Activated CD4-positive, alpha-beta T cell treated with anti-CD3 and anti-CD28 coated beads, Interleukin-2, amount 10 ng/mL, durations not matched to agents 24 days and 14 days (primary cell): ENCODE data around the gene EBF4. TPM values are rescaled to one million over a fixed set of nuclear protein-coding genes. Genes with fewer than 3 reads are reported as not detected.
"Not testable (repeated sequence)": the region's sequence is repeated elsewhere in the genome, so short reads cannot be mapped to it uniquely, and the experiment has no call there.

Experiments used
- DNase-seq: peaks from one replicate; pipeline ENCODE4 v3.0.0; 2022
- H3K27ac Mint-ChIP-seq: one replicate; pipeline ENCODE4 v1.8.0; 2022; ENCODE audit warnings: mild to moderate bottlenecking, mixed read lengths
- H3K27me3 Mint-ChIP-seq: one replicate; pipeline ENCODE4 v1.8.0; 2022; ENCODE audit warnings: mixed read lengths
- H3K36me3 Mint-ChIP-seq: one replicate; pipeline ENCODE4 v1.8.0; 2022; ENCODE audit warnings: low read depth, mild to moderate bottlenecking, mixed read lengths
- H3K4me1 Mint-ChIP-seq: one replicate; pipeline ENCODE4 v1.8.0; 2021; ENCODE audit warnings: mixed read lengths
- H3K4me3 Mint-ChIP-seq: one replicate; pipeline ENCODE4 v1.8.0; 2022; ENCODE audit warnings: mild to moderate bottlenecking, moderate library complexity, mixed read lengths
- H3K9me3 Mint-ChIP-seq: one replicate; pipeline ENCODE4 v1.8.0; 2021; ENCODE audit warnings: mixed read lengths
- intact Hi-C: fragments of 100-400 bp; cut with micrococcal nuclease; formaldehyde crosslinking; loops from one replicate; pipeline ENCODE4 v1.15.1; 2023
- total RNA-seq: library from RNA; stranded (reverse); gene quantifications from 2 replicates; pipeline ENCODE4 v1.2.3, GENCODE V29; 2022

The EBF4 gene
- total RNA-seq, 1 donor from 2014 or later: 7.6 TPM

DNA sequence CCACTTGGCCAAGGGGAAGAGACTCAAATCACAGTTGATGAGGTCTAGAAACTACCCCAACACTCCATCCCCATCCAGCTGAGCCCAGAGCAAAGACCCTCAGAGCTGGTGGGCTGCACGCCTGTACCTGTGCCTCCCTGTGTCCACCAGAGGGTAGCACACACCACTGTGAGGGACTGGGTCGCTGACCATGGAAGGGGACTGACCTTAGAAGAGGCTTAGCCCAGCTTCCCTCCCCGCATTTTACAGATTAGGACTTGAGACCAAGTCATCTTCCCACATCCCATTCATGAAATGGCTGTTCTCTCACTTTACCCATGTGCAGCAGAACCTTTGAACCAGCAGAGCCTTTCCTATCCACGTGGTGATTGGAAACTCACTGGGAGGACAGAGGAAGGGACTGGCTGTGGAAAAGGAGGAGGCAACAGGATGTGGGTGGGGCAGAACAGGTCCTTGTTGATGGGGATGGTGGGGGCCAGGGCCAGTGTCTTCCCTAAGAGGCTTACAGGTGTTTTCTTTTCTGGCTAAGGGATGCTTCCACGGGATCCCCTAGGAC, 63.6 kb downstream of the EBF4 start:
- no peak overlapping the region for H3K27ac Mint-ChIP-seq
- no peak for DNase-seq
- H3K27me3 Mint-ChIP-seq: peaks cover 34% of the 10 kb centered on the region
- H3K9me3 Mint-ChIP-seq: no peaks in the 10 kb centered on the region
- intact Hi-C loops: no loop called here
- no peaks in the 10 kb centered on the region for H3K36me3 Mint-ChIP-seq
- H3K4me3 Mint-ChIP-seq: no peak overlapping the region
- peaks cover 11% of the 10 kb centered on the region for H3K4me1 Mint-ChIP-seq

DNA sequence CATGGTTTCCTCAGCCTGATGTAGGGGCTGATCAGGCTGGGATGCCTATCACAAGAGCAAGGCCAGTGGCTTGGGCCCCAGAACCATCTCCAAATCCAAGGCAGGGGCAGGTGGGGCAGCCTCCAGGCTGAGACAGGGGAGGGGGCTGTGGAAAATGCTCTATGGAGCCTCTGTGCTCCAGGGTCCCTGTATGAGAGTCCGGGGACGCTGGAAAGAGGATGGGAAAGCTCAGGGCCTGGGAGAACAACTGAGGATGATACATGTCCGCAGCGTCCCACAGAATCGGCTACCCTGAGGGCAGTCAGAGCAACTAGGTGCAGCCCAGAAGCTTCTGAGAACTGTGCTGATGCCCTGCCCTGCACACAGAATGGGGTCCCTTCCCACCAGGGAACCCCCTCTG, 64.4 kb downstream of the EBF4 start:
- Mint-ChIP-seq H3K4me1 (peaks cover 11% of the 10 kb centered on the region), H3K9me3 (no peaks in the 10 kb centered on the region), H3K36me3 (no peaks in the 10 kb centered on the region), H3K27ac (no peak overlapping the region), H3K4me3 (no peak overlapping the region), H3K27me3 (peaks cover 31% of the 10 kb centered on the region)
- intact Hi-C loops: no loop called here
- DNase-seq: no peak

DNA sequence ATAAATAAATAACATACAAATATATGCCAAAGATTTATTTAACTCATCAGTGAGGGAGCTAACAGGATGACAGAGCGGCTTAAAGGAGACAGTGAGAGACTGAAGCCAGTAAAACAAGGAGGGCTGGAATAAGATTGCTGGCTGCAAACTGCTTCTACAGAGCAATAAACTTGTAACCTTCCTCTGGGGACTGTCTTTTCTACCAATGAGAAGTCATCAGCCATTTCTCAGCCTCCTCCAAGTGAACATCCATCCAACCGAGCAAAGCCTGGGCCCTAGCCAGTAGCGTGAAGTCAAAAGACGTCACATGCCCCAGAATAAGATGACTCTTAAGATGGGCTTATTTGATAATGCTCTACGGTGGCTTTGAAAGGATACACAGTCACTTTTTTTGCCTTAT, 65.4 kb downstream of the EBF4 start:
- H3K9me3 Mint-ChIP-seq: no peaks in the 10 kb centered on the region
- intact Hi-C loops: no loop called here
- H3K4me3 Mint-ChIP-seq: no peak overlapping the region
- no peak for DNase-seq
- H3K36me3 Mint-ChIP-seq: no peaks in the 10 kb centered on the region
- H3K4me1 Mint-ChIP-seq: peaks cover 11% of the 10 kb centered on the region
- H3K27me3 Mint-ChIP-seq: peaks cover 31% of the 10 kb centered on the region
- no peak overlapping the region for H3K27ac Mint-ChIP-seq

DNA sequence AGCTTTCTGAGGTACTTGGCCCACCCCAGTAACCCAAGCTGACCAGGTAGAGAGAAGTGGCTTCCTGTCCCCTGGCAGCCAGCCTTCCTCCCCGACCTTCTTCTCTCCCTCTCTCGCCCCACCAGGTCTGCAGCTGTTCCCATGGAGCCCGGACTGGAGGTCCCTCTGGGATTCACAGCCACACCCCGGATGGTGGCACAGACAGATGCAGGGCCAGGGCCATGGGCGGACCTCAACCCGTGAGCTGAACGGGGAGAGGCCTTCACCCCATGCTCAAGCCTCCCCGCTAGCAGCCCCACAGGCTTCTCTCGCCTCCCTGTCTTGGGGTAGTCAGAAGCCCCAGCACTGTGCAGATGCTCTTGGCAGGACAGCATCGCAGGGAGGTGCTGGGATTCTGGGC, 66.6 kb downstream of the EBF4 start:
- H3K27ac Mint-ChIP-seq: no peak overlapping the region
- intact Hi-C loops: no loop called here
- H3K36me3 Mint-ChIP-seq: no peaks in the 10 kb centered on the region
- peaks cover 4% of the 10 kb centered on the region for H3K4me1 Mint-ChIP-seq
- H3K9me3 Mint-ChIP-seq: no peaks in the 10 kb centered on the region
- no peak overlapping the region for H3K4me3 Mint-ChIP-seq
- peaks cover 20% of the 10 kb centered on the region for H3K27me3 Mint-ChIP-seq
- DNase-seq: no peak

DNA sequence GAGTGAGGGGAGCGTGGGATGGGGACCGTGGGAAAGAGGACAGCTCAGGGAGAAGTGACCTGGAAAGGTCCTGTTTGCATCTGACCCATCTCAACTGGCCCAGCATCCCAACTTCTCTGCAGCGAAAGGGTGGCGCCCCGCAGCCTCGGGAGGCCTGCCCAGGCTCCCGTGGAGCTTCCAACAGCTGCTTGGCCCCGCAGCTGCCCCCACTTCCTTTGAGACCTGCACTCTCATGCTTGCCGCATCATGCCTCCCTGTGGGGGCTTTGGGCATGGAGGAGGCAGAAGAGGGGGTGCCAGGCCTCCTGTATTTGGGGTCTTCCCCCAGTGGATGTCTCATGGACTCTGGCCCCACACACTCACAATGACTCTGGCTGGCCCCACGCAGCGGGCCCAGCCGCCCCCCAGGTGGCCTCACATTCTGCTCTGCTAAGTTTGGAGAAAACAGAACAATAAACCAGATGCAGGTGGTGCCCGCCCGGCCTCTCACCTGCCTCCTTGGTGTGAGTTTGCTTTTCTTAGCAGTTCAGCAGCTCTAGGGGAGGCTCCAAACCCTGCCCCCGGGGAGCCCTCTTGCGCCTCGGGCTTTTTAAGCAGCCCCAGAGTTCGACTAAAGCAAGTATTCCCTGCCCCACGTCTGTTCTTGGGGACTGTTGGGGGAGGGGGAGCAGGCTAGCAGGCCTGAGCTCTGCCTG, 67.2 kb downstream of the EBF4 start:
- Mint-ChIP-seq H3K27ac (no peak overlapping the region), H3K27me3 (peaks cover 14% of the 10 kb centered on the region), H3K4me1 (peaks cover 4% of the 10 kb centered on the region), H3K4me3 (no peak overlapping the region), H3K9me3 (no peaks in the 10 kb centered on the region), H3K36me3 (no peaks in the 10 kb centered on the region)
- intact Hi-C loops: no loop called here
- no peak for DNase-seq

DNA sequence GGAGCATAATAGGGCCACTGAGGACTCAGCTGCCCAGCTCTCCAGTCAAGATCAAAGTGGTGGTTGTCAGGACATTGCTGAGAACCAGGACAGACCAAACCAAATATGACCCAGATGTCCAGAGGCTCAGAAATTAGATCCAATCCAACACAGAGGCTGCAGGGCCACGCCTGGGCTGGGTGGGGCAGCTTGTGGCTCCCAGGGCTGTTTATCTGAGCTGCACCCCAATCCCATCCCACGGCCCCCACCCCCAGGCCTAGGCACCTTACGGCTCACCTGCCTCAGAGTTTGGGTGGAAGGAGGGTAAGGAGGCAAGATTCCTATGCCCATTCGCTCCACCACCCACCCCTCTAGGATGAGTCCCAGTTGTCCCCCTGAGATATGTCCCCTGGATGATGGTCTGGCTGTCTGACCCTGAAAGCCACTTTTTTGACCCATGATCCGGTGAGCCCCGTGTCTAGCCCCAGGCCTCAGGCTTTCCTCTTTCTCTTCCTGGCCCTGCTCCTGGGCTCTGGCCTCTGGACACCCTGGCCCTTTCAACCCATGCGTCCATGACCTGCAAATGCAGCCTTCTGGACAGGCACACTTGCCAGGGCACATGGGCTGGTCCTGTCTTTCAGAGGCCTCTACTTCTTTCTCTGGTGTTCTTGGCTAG, 67.8 kb downstream of the EBF4 start:
- no peak for DNase-seq
- intact Hi-C loops: no loop called here
- Mint-ChIP-seq H3K4me1 (peaks cover 4% of the 10 kb centered on the region), H3K27ac (no peak overlapping the region), H3K9me3 (no peaks in the 10 kb centered on the region), H3K27me3 (peaks cover 9% of the 10 kb centered on the region), H3K36me3 (no peaks in the 10 kb centered on the region), H3K4me3 (no peak overlapping the region)

DNA sequence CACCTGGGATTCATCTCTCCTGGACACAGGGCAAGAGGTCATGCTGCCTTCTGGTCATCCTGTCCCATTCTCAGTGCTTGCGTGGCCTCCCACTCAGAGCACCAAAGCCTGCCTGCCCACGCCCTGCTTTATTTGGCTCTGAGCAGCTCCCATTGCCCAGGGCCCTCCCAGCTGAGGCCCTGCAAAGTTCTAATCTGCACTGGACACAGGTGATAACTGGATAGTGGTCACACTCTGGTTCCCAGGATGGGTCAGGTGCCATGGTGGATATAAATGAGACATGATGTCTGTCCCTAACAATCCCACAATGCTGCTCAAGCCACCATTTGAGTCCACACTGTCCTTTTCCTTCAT, 68.3 kb downstream of the EBF4 start:
- Mint-ChIP-seq H3K4me1 (peaks cover 4% of the 10 kb centered on the region), H3K27ac (no peak overlapping the region), H3K27me3 (peaks cover 7% of the 10 kb centered on the region), H3K9me3 (no peaks in the 10 kb centered on the region), H3K36me3 (no peaks in the 10 kb centered on the region), H3K4me3 (no peak overlapping the region)
- DNase-seq: no peak
- intact Hi-C loops: no loop called here

DNA sequence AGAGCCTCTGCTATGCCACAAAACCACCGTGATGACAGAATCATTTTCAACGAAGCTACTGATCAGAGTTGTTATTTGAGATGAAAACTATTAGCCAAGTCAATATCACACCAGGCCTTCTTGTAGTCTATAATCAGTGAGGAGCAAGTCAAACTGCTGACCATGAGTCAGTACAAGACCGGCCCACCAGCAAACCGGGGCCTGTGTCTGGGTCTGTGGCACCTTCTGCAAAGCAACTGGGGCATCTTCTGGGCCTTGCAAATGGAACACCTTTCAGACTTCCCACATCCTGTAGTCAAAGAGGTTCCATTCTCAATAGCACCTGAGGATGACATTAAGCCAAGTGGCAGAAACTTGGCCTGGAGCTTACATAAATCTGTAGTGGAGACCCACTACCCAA, 69.3 kb downstream of the EBF4 start:
- no peak overlapping the region for H3K4me3 Mint-ChIP-seq
- no peaks in the 10 kb centered on the region for H3K9me3 Mint-ChIP-seq
- H3K27ac Mint-ChIP-seq: no peak overlapping the region
- no peak for DNase-seq
- intact Hi-C loops: no loop called here
- no peaks in the 10 kb centered on the region for H3K36me3 Mint-ChIP-seq
- no peaks in the 10 kb centered on the region for H3K4me1 Mint-ChIP-seq
- H3K27me3 Mint-ChIP-seq: peaks cover 3% of the 10 kb centered on the region

DNA sequence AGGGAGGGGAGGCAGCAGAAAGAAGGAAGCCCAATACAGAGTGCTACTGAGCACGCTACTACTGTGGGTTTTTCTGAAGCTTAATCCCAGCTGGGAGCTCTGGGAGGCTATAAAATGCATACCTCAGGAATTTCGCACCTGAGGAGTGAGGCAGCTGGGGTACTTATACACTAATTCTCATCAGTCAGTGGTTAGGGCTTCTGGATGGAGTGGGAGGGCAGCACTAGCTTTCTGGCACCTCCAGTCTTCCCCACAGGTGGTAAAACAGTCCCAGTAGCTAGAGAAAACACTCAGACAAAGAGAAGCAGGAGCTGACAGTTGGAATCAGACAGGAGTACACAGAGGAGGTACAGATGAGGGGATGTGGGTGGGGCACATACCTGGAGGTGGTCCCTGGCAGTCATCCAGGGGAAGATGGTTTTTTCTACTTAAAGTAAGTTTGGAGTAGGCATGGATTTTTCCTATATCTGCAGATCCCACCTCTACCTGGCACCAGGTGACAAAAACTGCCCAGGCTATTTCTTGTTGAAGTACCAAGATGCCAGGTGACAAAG, 70.1 kb downstream of the EBF4 start:
- Mint-ChIP-seq H3K4me3 (no peak overlapping the region), H3K27ac (no peak overlapping the region), H3K4me1 (no peaks in the 10 kb centered on the region), H3K9me3 (no peaks in the 10 kb centered on the region), H3K36me3 (no peaks in the 10 kb centered on the region), H3K27me3 (peaks cover 11% of the 10 kb centered on the region)
- no peak for DNase-seq
- intact Hi-C loops: no loop called here

DNA sequence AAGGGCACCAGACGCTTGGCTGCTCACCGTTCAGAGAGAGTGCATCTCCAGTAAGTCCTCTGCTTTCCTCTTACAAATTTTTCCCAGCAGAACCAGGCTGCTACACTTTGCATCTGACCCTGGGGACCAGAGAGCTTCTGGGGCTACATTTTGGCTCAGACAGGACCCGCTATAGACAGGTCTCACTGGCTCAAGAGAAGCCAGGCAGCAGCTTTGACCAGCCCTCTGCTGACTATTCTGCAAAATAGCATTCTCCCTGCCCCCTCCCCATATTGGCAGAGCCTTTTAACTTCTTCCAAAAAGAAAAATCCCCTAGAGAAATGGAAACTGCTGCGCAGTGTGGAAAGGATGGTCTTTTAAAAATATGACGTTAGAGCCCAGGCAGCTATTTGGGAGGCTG, 70.6 kb downstream of the EBF4 start:
- Mint-ChIP-seq H3K36me3 (no peaks in the 10 kb centered on the region), H3K4me3 (no peak overlapping the region), H3K9me3 (no peaks in the 10 kb centered on the region), H3K27ac (no peak overlapping the region), H3K27me3 (peaks cover 11% of the 10 kb centered on the region), H3K4me1 (no peaks in the 10 kb centered on the region)
- intact Hi-C loops: no loop called here
- no peak for DNase-seq

DNA sequence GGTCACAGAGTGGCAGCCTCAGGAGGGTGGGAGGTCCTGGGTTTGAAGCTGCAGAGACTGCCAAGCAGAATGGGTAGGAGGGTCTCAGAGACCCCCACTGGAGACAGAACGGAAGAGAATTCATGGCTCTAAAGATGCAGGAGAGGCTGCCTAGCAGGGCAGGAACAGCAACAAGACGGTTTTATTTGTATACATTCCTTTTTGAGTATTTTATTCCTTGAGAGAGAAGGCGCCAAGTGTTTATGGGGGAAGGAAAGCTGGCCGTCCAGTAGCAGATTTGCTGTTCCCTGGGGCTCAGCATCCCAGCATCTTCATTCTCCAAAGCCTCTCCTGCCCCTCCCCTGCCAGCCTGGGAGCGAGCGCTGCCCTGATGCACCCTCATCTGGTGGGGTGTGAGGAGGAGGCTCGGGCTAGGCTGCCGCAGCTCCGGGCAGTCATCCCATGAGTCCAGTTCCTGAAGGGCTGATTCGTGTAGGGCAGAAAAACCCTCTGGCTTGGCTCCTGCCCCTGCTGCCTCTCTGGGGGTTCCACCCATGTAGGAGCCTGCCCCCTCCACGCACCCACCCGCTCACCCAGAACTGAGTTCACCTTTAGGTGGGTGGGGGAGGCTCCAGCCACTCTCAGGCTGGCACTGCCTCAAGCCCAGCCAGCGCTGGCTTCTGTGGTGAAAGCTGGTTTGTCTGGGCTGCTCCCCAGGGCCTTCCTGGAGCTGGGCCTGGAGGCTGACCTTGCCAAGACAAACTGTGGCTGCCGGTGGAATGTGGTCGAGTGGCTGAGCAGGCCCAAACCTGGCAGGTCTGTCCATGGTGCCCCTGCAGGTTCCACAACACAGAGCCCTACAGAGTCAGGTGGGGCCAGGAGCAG, 75.4 kb downstream of the EBF4 start:
- peaks cover 4% of the 10 kb centered on the region for H3K4me1 Mint-ChIP-seq

DNA sequence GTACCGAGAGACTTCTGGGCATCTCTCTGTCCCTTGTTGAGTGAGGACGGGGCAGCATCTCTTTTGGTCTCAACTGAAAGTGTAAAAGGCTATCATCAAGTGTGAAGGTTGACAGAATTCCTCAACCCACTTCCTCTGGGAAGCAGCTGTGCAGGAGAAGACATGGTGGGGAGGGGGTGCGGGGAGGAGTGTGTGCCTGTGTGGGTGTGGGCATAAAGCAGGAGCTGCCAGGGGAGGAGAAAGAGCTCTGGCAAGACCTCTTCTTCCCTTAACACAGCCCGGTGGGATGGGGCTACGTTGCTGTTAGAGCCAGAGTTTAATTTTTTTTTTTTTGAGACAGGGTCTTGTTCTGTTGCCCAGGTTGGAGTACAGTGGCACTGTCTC, 76.0 kb downstream of the EBF4 start:
- DNase-seq: no peak
- Mint-ChIP-seq H3K4me3 (no peak overlapping the region), H3K36me3 (no peaks in the 10 kb centered on the region), H3K9me3 (no peaks in the 10 kb centered on the region), H3K4me1 (peaks cover 4% of the 10 kb centered on the region), H3K27me3 (peaks cover 18% of the 10 kb centered on the region), H3K27ac (no peak overlapping the region)
- intact Hi-C loops: no loop called here

More for the DNA sequence above, 75.4 kb downstream of the EBF4 start:
- Mint-ChIP-seq H3K27ac (no peak overlapping the region), H3K9me3 (no peaks in the 10 kb centered on the region), H3K36me3 (no peaks in the 10 kb centered on the region), H3K4me3 (no peak overlapping the region), H3K27me3 (peaks cover 18% of the 10 kb centered on the region)
- no peak for DNase-seq
- intact Hi-C loops: no loop called here

DNA sequence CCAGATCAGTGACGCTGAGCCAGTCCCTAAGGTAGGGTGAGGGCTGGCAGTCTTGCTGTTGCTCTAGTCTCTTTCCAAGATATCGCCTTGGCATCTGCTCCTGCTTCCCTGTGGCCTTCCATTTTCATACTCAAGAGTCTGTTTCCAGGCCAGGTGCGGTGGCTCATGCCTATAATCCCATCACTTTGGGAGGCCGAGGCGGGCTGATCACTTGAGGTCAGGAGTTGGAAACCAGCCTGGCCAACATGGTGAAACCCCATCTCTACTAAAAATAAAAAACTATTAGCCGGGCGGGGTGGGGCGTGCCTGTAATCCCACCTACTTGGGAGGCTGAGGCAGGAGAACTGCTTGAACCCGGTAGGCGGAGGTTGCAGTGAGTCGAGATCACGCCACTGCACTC, 77.5 kb downstream of the EBF4 start:
- H3K27me3 Mint-ChIP-seq: peaks cover 22% of the 10 kb centered on the region
- H3K4me1 Mint-ChIP-seq, H3K4me3 Mint-ChIP-seq, H3K36me3 Mint-ChIP-seq, H3K27ac Mint-ChIP-seq, intact Hi-C loops, DNase-seq, H3K9me3 Mint-ChIP-seq: not testable (repeated sequence)

DNA sequence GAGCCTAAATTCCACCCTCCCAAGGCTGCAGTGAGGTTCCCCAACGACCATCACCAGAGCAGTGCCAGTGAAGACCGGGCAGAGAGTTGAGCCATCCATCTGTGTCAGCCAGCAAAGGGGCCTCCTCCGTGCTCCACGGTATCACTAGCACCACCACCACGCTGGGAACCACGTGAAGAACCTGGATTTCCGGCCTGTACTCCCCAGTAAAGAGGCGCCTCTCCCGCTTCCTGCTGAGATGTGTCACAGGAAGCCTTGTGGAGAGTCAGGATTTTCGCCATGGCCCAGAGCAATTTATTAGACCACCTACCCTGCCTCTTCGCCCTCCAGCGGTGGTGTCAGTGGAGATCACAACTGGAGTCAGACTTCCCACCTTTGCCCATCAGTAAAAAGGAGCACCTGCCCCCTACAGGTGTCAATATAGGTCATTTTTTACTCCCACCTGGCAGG, 79.1 kb downstream of the EBF4 start:
- Mint-ChIP-seq H3K27me3 (peaks cover 23% of the 10 kb centered on the region), H3K4me3 (no peak overlapping the region), H3K27ac (no peak overlapping the region), H3K4me1 (peaks cover 4% of the 10 kb centered on the region), H3K9me3 (no peaks in the 10 kb centered on the region), H3K36me3 (no peaks in the 10 kb centered on the region)
- intact Hi-C loops: no loop called here
- DNase-seq: no peak
